Activated B cell treated with CpG ODN at 0.5 μM for 24 hours (primary cell): Measurements from ENCODE around the gene SHC4. TPM values are rescaled to one million over a fixed set of nuclear protein-coding genes. Genes with fewer than 3 reads are reported as not detected.

Experiments used
- ATAC-seq: fragments of 200-7000 bp; cut with Tn5 transposase; one replicate; pipeline ENCODE4 v1.10.0; 2021; ENCODE audit warnings: low read depth, mild to moderate bottlenecking, moderate library complexity
- CTCF ChIA-PET: fragments of 350-600 bp; sonication (Branson Sonifier 250); formaldehyde crosslinking; loops from one replicate; lab custom pipeline; 2021; ENCODE audit warnings: antibody characterized with exemption; lab: Charles Lee
- POLR2A ChIA-PET: fragments of 350-600 bp; sonication (Branson Sonifier 250); formaldehyde crosslinking; loops from one replicate; lab custom pipeline; 2021; ENCODE audit warnings: antibody characterized with exemption; lab: Charles Lee
- DNase-seq: peaks from one replicate; pipeline ENCODE4 v3.0.0; 2022
- H3K27ac Mint-ChIP-seq: one replicate; pipeline ENCODE4 v1.8.0; 2020; ENCODE audit warnings: mixed read lengths
- H3K27me3 Mint-ChIP-seq: one replicate; pipeline ENCODE4 v1.8.0; 2021; ENCODE audit warnings: mixed read lengths
- H3K36me3 Mint-ChIP-seq: one replicate; pipeline ENCODE4 v1.8.0; 2021; ENCODE audit warnings: low read depth, mixed read lengths
- H3K4me1 Mint-ChIP-seq: one replicate; pipeline ENCODE4 v1.8.0; 2021; ENCODE audit warnings: mixed read lengths
- H3K4me3 Mint-ChIP-seq: one replicate; pipeline ENCODE4 v1.8.0; 2020; ENCODE audit warnings: mild to moderate bottlenecking, mixed read lengths
- H3K9me3 Mint-ChIP-seq: one replicate; pipeline ENCODE4 v1.8.0; 2020; ENCODE audit warnings: mixed read lengths
- CTCF ChIP-seq: fragments of 200-600 bp; IDR thresholded peaks from one replicate; pipeline ENCODE4 v1.8.0; 2022; ENCODE audit warnings: antibody characterized with exemption, mild to moderate bottlenecking
- intact Hi-C: fragments of 100-400 bp; cut with micrococcal nuclease; formaldehyde crosslinking; loops from one replicate; pipeline ENCODE4 v1.15.1; 2024
- total RNA-seq: library from RNA; stranded (reverse); gene quantifications from 2 replicates; pipeline ENCODE4 v1.2.3, GENCODE V29; 2022

The SHC4 gene
- total RNA-seq, 1 donor from 2014 or later, result not detected

- Mint-ChIP-seq H3K27me3 (no peaks in the 10 kb centered on the region), H3K4me3 (no peak overlapping the region), H3K27ac (no peak overlapping the region), H3K9me3 (no peaks in the 10 kb centered on the region), H3K4me1 (no peaks in the 10 kb centered on the region), H3K36me3 (peaks cover 61% of the 10 kb centered on the region)
- TF ChIP-seq CTCF, result no peak
- no peak for DNase-seq
- no peak for ATAC-seq
- CTCF ChIA-PET, result no interaction called here
- POLR2A ChIA-PET, result no interaction called here
- intact Hi-C loops, result no loop called here
Measured at GRCh38 chr15:48784756-48785155, 179.0 kb downstream of the SHC4 start.

- DNase-seq (no peak), ATAC-seq (no peak)
- TF ChIP-seq CTCF, result no peak
- Mint-ChIP-seq H3K36me3 (peaks cover 51% of the 10 kb centered on the region), H3K9me3 (no peaks in the 10 kb centered on the region), H3K27me3 (no peaks in the 10 kb centered on the region), H3K4me1 (no peaks in the 10 kb centered on the region), H3K4me3 (no peak overlapping the region), H3K27ac (no peak overlapping the region)
- POLR2A ChIA-PET, result no interaction called here
- CTCF ChIA-PET, result no interaction called here
- intact Hi-C loops, result no loop called here
Measured at GRCh38 chr15:48782911-48783310, 180.8 kb downstream of the SHC4 start.

GRCh38 chr15:48781481-48782081 is 182.1 kb downstream of the SHC4 start:
- DNase-seq (no peak), ATAC-seq (no peak)
- no peaks in the 10 kb centered on the region for H3K9me3 Mint-ChIP-seq
- peaks cover 48% of the 10 kb centered on the region for H3K36me3 Mint-ChIP-seq
- no peak for TF ChIP-seq CTCF
- CTCF ChIA-PET, result no interaction called here
- H3K4me1 Mint-ChIP-seq, result no peaks in the 10 kb centered on the region
- no peaks in the 10 kb centered on the region for H3K27me3 Mint-ChIP-seq
- intact Hi-C loops, result no loop called here
- no peak overlapping the region for H3K27ac Mint-ChIP-seq
- POLR2A ChIA-PET, result no interaction called here
- H3K4me3 Mint-ChIP-seq, result no peak overlapping the region

GRCh38 chr15:48781017-48781416 is 182.7 kb downstream of the SHC4 start:
- Mint-ChIP-seq H3K9me3 (no peaks in the 10 kb centered on the region), H3K27me3 (no peaks in the 10 kb centered on the region), H3K36me3 (peaks cover 47% of the 10 kb centered on the region), H3K4me3 (no peak overlapping the region), H3K4me1 (no peaks in the 10 kb centered on the region), H3K27ac (no peak overlapping the region)
- ATAC-seq, result no peak
- no peak for DNase-seq
- CTCF ChIA-PET, result no interaction called here
- POLR2A ChIA-PET, result no interaction called here
- TF ChIP-seq CTCF, result no peak
- intact Hi-C loops, result no loop called here

GRCh38 chr15:48778331-48778730 is 185.4 kb downstream of the SHC4 start:
- TF ChIP-seq CTCF, result no peak
- peaks cover 4% of the 10 kb centered on the region for H3K9me3 Mint-ChIP-seq
- no peak for ATAC-seq
- ChIA-PET CTCF (no interaction called here), POLR2A (no interaction called here)
- no peak overlapping the region for H3K4me3 Mint-ChIP-seq
- H3K27ac Mint-ChIP-seq, result no peak overlapping the region
- no peaks in the 10 kb centered on the region for H3K27me3 Mint-ChIP-seq
- H3K4me1 Mint-ChIP-seq, result no peaks in the 10 kb centered on the region
- intact Hi-C loops, result no loop called here
- DNase-seq, result no peak
- H3K36me3 Mint-ChIP-seq, result peaks cover 50% of the 10 kb centered on the region
